Muscle of back (tissue), 10 donors: ENCODE measurements around the gene SERINC2. TPM values are rescaled to one million over a fixed set of nuclear protein-coding genes. Genes with fewer than 3 reads are reported as not detected.

Source experiments
- polyA plus RNA-seq, 10 donors: library from polyadenylated mRNA; unstranded; fragments of 120-200 nt; gene quantifications; one replicate each; pipeline ENCODE4 v1.2.1, GENCODE V29; 2013; ENCODE audit not compliant: insufficient read length in 10 of 10

Gene SERINC2
- polyA plus RNA-seq, 10 donors: 24.6 to 34.9 (median 31.3) TPM

Other genes with a start within 250 kb of the SERINC2 start
- gene NKAIN1, start 173.3 kb upstream of the SERINC2 start, polyA plus RNA-seq: 1 to 10 TPM; 1.5 to 2.7 (median 2.0) TPM
- gene SNRNP40, start 116.4 kb upstream of the SERINC2 start, polyA plus RNA-seq: 10 to 100 TPM; 33.8 to 48.8 (median 41.6) TPM
- 10 to 100 TPM; 22.7 to 30.0 (median 26.3) TPM for gene ZCCHC17, start 116.2 kb upstream of the SERINC2 start, polyA plus RNA-seq
- 100 to 1,000 TPM; 106 to 214 (median 167) TPM for gene FABP3, start 40.1 kb upstream of the SERINC2 start, polyA plus RNA-seq
- 10 to 100 TPM; 16.9 to 30.9 (median 20.5) TPM for gene TINAGL1, start 163.3 kb downstream of the SERINC2 start, polyA plus RNA-seq
- under 1 TPM in 9 of 10 donors, not detected in 1; 0.11 to 0.57 (median 0.21) TPM for gene HCRTR1, start 204.5 kb downstream of the SERINC2 start, polyA plus RNA-seq
- gene PEF1, start 231.7 kb downstream of the SERINC2 start, polyA plus RNA-seq: 10 to 100 TPM; 34.5 to 47.7 (median 40.2) TPM